Chondrocyte (in vitro differentiated cells): ENCODE measurements around the gene ARL6IP5. TPM values are rescaled to one million over a fixed set of nuclear protein-coding genes. Genes with fewer than 3 reads are reported as not detected.

Source experiments
- DNase-seq: peaks from one replicate; pipeline ENCODE4 v3.0.0; 2021; ENCODE audit warnings: mixed read lengths, low spot score
- H3K27ac Mint-ChIP-seq: one replicate; pipeline ENCODE4 v1.8.0; 2021; ENCODE audit warnings: mild to moderate bottlenecking, moderate library complexity, mixed read lengths; ENCODE audit not compliant: unreplicated experiment
- H3K27me3 Mint-ChIP-seq: 2 replicates; pipeline ENCODE4 v1.8.0; 2021; ENCODE audit warnings: low read depth, mixed read lengths
- H3K36me3 Mint-ChIP-seq: 2 replicates; pipeline ENCODE4 v1.8.0; 2021; ENCODE audit warnings: low read depth, mixed read lengths
- H3K4me1 Mint-ChIP-seq: 2 replicates; pipeline ENCODE4 v1.8.0; 2021; ENCODE audit warnings: low read depth, mild to moderate bottlenecking, mixed read lengths
- H3K4me3 Mint-ChIP-seq: one replicate; pipeline ENCODE4 v1.8.0; 2021; ENCODE audit warnings: mild to moderate bottlenecking, moderate library complexity, mixed read lengths; ENCODE audit not compliant: unreplicated experiment
- H3K9me3 Mint-ChIP-seq: 2 replicates; pipeline ENCODE4 v1.8.0; 2021; ENCODE audit warnings: low read depth, mixed read lengths
- total RNA-seq: library from RNA; stranded (reverse); gene quantifications from 3 replicates; pipeline ENCODE4 v1.2.1, GENCODE V29; 2021
- TF ChIP-seq, protein P1 (sequence below): fragments of 200-600 bp; sonication (generic); IDR thresholded peaks from 2 replicates; pipeline ENCODE4 v1.5.0; 2021; ENCODE audit warnings: antibody characterized with exemption, mild to moderate bottlenecking, moderate library complexity

The ARL6IP5 gene
- total RNA-seq, 1 donor from 2014 or later = 120 TPM

DNA sequence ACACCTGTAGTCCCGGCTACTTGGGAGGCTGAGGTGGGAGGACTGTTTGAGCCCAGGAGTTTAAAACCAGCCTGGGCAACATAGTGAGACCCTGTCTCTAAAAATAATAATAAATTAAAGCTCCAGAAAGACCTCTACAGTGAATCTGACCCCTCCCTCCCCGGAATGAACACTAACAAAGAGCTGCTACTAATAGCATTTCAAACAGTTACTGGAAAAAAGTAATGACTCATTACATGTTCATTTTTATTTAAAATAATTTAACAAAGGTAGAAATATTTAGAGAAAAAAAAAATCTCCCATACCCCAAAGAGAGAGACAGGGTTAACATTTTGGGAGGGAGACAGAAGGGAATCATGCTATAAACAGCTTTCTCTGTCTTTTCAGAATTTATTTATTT lies 2.4 kb upstream of the ARL6IP5 start:
- H3K4me3 Mint-ChIP-seq = no peak overlapping the region
- no peaks in the 10 kb centered on the region for H3K36me3 Mint-ChIP-seq
- DNase-seq = no peak
- peaks cover 77% of the 10 kb centered on the region for H3K4me1 Mint-ChIP-seq
- peak overlapping the region; percentile 95 for H3K27ac Mint-ChIP-seq
- H3K27me3 Mint-ChIP-seq = no peaks in the 10 kb centered on the region
- TF ChIP-seq, protein P1, sequence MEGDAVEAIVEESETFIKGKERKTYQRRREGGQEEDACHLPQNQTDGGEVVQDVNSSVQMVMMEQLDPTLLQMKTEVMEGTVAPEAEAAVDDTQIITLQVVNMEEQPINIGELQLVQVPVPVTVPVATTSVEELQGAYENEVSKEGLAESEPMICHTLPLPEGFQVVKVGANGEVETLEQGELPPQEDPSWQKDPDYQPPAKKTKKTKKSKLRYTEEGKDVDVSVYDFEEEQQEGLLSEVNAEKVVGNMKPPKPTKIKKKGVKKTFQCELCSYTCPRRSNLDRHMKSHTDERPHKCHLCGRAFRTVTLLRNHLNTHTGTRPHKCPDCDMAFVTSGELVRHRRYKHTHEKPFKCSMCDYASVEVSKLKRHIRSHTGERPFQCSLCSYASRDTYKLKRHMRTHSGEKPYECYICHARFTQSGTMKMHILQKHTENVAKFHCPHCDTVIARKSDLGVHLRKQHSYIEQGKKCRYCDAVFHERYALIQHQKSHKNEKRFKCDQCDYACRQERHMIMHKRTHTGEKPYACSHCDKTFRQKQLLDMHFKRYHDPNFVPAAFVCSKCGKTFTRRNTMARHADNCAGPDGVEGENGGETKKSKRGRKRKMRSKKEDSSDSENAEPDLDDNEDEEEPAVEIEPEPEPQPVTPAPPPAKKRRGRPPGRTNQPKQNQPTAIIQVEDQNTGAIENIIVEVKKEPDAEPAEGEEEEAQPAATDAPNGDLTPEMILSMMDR = no peak
- H3K9me3 Mint-ChIP-seq = no peaks in the 10 kb centered on the region

DNA sequence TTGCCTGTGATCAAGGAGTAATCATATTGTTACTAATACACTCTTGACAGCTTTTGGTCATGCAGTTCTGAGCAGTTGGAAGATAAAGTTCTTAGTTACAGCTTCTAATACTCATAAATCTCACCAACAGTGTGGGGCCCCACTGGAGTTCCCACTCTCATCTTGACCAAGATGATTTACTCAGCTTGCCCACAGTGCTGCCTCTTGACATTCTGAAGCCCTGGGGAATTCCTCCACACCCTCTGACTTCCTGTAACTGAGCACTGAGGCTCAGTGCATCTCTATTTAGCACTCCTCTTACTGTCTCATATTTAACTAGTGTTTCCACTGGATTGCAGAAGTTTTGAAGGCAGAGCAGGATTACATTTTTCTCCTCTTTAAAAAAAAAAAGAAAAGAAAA lies 1.9 kb upstream of the ARL6IP5 start:
- peak overlapping the region; percentile 49 for H3K4me3 Mint-ChIP-seq
- peaks cover 78% of the 10 kb centered on the region for H3K4me1 Mint-ChIP-seq
- DNase-seq = no peak

DNA sequence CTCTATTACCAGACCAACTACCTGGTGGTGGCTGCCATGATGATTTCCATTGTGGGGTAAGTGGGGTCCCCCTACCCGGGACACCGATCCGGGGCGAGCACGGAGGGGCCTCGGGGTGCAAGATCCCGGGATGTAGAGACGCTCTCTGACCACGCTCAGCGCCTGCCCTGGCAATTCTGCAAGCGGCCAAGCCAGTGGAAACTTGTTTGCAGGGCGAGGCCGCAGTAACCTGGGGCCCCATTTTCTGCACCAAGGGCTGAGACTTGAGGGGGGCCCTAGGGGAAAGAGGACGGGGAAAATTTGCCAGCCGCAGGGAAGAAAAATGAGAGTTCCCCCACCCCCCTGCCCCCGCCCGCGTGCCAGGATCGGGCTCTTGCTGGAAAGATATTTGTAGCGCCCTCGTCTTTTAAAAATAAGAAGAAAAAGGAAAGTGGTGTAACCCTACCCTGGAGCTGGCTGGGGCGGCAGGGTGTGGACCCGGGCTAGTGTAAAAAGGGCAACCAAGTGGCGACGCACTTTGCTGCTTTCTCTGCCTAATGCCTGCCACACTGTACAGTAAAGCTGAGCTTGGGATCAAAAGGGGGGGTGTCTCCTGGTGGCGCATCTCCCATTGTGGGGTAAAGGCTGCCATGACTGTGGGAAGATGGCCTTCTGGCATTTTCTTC lies 563 bp downstream of the ARL6IP5 start:
- Mint-ChIP-seq H3K4me1 (peaks cover 85% of the 10 kb centered on the region), H3K36me3 (no peaks in the 10 kb centered on the region), H3K27me3 (no peaks in the 10 kb centered on the region), H3K27ac (peak overlapping the region; percentile 95), H3K4me3 (peak overlapping the region; percentile 92), H3K9me3 (no peaks in the 10 kb centered on the region)
- TF ChIP-seq, protein P1 = peak; percentile 42
- DNase-seq = no peak

More for the DNA sequence above, 1.9 kb upstream of the ARL6IP5 start:
- Mint-ChIP-seq H3K36me3 (no peaks in the 10 kb centered on the region), H3K9me3 (no peaks in the 10 kb centered on the region), H3K27ac (peak overlapping the region; percentile 95), H3K27me3 (no peaks in the 10 kb centered on the region)
- TF ChIP-seq, protein P1 = no peak

DNA sequence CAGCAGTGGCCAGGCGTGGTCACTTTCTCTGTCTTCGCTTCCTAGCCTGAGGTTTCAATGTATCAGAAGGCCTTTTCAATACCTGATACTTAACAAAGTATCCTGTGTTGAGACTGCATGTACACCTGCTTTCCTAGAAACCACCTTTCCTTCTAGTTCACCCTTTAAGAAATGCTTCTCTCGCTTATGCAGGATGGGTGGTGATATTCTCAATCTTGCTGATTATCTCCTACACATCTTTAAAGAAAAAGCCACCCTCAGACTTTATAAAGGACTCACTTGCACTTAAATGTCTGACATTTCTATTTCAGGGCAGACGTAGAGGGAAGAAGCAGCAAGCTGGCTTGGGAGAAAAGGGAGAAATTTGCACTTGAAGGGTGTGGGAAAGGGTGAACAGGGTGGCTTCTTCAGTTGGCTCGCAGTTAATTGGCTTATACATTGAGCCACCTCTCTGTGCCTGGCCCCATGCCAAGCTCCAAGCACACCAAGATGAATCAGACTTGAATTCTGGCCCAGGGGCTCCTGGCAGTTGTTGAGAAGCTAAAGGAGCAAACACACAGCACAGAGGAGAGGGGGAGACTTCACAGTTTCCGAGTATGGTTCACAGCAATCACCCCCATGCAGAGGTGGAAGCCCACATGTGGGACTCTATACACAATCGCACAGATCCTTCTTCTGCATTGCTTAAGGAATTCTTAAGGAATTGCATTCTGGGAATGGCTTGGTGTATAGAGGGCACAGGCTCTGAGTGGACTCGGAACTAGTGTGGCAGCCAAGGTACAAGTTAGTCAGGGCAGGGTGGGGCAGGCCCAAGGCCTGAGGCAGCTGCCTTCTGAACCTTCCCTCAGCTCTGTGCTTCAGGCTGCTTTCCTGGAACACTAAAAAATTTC lies 1.3 kb downstream of the ARL6IP5 start:
- peaks cover 84% of the 10 kb centered on the region for H3K4me1 Mint-ChIP-seq
- TF ChIP-seq, protein P1 = no peak
- no peaks in the 10 kb centered on the region for H3K27me3 Mint-ChIP-seq
- peak; percentile 95 for DNase-seq
- H3K4me3 Mint-ChIP-seq = peak overlapping the region; percentile 92
- no peaks in the 10 kb centered on the region for H3K9me3 Mint-ChIP-seq
- H3K27ac Mint-ChIP-seq = peak overlapping the region; percentile 95
- peaks cover 1% of the 10 kb centered on the region for H3K36me3 Mint-ChIP-seq

DNA sequence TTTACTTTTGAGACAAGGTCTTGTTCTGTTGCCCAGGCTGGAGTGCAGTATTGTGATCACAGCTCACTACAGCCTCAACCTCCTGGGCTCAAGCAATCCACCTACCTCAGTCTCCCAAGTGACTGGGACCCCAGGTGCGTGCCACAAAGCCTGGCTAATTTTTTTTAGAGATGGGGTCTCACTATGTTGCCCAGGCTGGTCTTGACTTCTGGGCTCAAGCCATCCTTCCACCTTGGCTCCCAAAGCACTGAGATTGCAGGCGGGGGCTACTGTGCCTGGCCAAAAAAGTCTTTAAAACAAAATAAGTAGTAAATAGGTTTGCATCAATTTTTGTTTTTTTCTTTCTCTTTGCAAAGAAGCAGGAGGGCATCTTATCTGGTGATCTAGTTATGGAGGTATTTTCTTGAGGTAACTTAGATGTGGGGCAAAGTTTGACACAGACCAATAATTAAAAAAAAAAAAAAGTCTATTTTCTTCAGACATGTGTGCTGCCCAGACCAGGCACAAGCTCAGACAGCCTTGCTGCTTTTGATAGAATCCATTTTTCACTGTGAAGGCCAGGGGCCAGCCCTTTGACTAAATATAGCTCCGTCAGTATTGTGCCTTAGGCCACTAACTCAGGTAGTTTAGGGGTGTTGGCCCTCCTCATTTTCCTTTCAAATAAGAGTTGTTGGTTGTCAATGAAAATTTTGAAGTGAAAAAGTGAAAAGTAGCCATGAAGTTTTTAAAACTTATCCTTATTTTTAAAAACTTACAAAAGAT lies 2.5 kb downstream of the ARL6IP5 start:
- Mint-ChIP-seq H3K4me3 (peak overlapping the region; percentile 92), H3K27ac (peak overlapping the region; percentile 28), H3K4me1 (peaks cover 81% of the 10 kb centered on the region), H3K9me3 (no peaks in the 10 kb centered on the region), H3K36me3 (peaks cover 1% of the 10 kb centered on the region), H3K27me3 (no peaks in the 10 kb centered on the region)
- TF ChIP-seq, protein P1 = no peak
- DNase-seq = no peak
